Pancreas (tissue), 10 donors: ENCODE results near the gene CDH4. TPM values are rescaled to one million over a fixed set of nuclear protein-coding genes. Genes with fewer than 3 reads are reported as not detected.
A peak's percentile ranks its signal among the peaks of the same experiment; 100 is the strongest.

Experiments used
- ATAC-seq, 4 donors: fragments of 200-7000 bp; cut with Tn5 transposase; one replicate each; pipeline versions ENCODE4 v1.8.0 to v1.9.1; 2020; ENCODE audit warnings: mild to moderate bottlenecking in 4 of 4, moderate library complexity in 4 of 4
- DNase-seq, 6 donors: peaks; one replicate each; pipeline ENCODE4 v3.0.0-alpha.2; 2020
- FAIRE-seq: peaks from 2 replicates; lab custom pipeline; 2012; peaks lifted over from hg19 to GRCh38; lab: Jason Lieb, UNC
- H3K27ac ChIP-seq, 4 donors: fragments of 200-600 bp; sonication (generic); 1 replicate in 3 of 4; 2 replicates in 1 of 4; pipeline versions ENCODE4 v1.5.0 to v1.8.0; 2020
- H3K27me3 ChIP-seq, 4 donors: fragments of 200-600 bp; one replicate each; pipeline ENCODE4 v1.8.0; 2021
- H3K36me3 ChIP-seq, 3 donors: fragments of 200-600 bp; sonication (generic) in 1 of 3; one replicate each; pipeline versions ENCODE4 v1.5.0 to v1.8.0; 2020 to 2021
- H3K4me1 ChIP-seq, 3 donors: fragments of 200-600 bp; one replicate each; pipeline ENCODE4 v1.8.0; 2021
- H3K4me3 ChIP-seq, 4 donors: fragments of 200-600 bp; sonication (generic) in 2 of 4; one replicate each; pipeline versions ENCODE4 v1.5.0 to v1.8.0; 2020 to 2021
- H3K9me3 ChIP-seq, 4 donors: fragments of 200-600 bp; one replicate each; pipeline ENCODE4 v1.8.0; 2021
- WGBS, 2 donors: extraction: QIAGEN DNeasy Blood & Tissue Kit; methylation state at CpG; one replicate each; pipeline ENCODE4 v1.1.7; 2013; 5-methylcytosine and 5-hydroxymethylcytosine counted together
- intact Hi-C, 3 donors: fragments of 100-400 bp; cut with DNase I; formaldehyde crosslinking; loops; one replicate each; pipeline versions ENCODE4 v1.11.1 to v1.14.2; 2022
- polyA plus RNA-seq, 2 donors: library from polyadenylated mRNA; stranded (reverse); fragments of 200-250 nt; gene quantifications; one replicate each; pipeline ENCODE4 v1.2.3, GENCODE V29; 2013
- total RNA-seq, 6 donors: library from RNA; stranded (reverse); fragmentation: NEBNext Ultra II Directional in 4 of 6; extraction: Animal tissue kit (Norgen Biotek cat#: 25700) in 4 of 6; gene quantifications; one replicate each; pipeline versions ENCODE4 v1.2.1 to v1.2.4, GENCODE V29; 2021 to 2023
- TF ChIP-seq, protein P1 (sequence below), 4 donors: fragments of 200-600 bp; sonication (generic) in 3 of 4; IDR thresholded peaks; one replicate each; pipeline versions ENCODE4 v1.5.0 to v1.8.0; 2021; ENCODE audit warnings: antibody characterized with exemption in 4 of 4
- donor health status: healthy with polysubstance abuse.
- donor health status: DM: no; HTN: no; CAD: no; lungs with moderate emphysema.
- donor health status: DM: no; HTN: no; CAD: no.
- donor health status: control.
- donor health status: control.
- donor health status: Bipolar disorder and iron deficiency.
- donor health status: DM: yes; HTN: yes; CAD: no.
- donor health status: DM: no; HTN: no; CAD: no.
- donor health status: DM: no; HTN: no; CAD: no.
- donor health status: DM: yes; HTN: yes; CAD: no.

Gene CDH4
- total and polyA plus RNA-seq, 8 donors: 0.04 to 1.4 (median 0.27) TPM

- no peaks in the 10 kb centered on the region for H3K9me3 ChIP-seq
- no peak for FAIRE-seq
- H3K4me1 ChIP-seq: no peaks in the 10 kb centered on the region
- peak in 1 of 6 donors; percentile 39 for DNase-seq
- ATAC-seq: no peak
- no peak overlapping the region for H3K4me3 ChIP-seq
- intact Hi-C loops: no loop called here
- H3K27ac ChIP-seq: no peak overlapping the region
- TF ChIP-seq, protein P1, sequence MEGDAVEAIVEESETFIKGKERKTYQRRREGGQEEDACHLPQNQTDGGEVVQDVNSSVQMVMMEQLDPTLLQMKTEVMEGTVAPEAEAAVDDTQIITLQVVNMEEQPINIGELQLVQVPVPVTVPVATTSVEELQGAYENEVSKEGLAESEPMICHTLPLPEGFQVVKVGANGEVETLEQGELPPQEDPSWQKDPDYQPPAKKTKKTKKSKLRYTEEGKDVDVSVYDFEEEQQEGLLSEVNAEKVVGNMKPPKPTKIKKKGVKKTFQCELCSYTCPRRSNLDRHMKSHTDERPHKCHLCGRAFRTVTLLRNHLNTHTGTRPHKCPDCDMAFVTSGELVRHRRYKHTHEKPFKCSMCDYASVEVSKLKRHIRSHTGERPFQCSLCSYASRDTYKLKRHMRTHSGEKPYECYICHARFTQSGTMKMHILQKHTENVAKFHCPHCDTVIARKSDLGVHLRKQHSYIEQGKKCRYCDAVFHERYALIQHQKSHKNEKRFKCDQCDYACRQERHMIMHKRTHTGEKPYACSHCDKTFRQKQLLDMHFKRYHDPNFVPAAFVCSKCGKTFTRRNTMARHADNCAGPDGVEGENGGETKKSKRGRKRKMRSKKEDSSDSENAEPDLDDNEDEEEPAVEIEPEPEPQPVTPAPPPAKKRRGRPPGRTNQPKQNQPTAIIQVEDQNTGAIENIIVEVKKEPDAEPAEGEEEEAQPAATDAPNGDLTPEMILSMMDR (IDR thresholded peaks at IDR 0.05): no peak
- no peaks in the 10 kb centered on the region for H3K36me3 ChIP-seq
- 86% methylated on average over 12 of the region's 12 CpGs for WGBS, 2 donors
- H3K27me3 ChIP-seq: no peaks in the 10 kb centered on the region
These were observed 666.5 kb downstream of the CDH4 start for GRCh38 chr20:61918548-61918947.

GRCh38 chr20:61919239-61919638 lies 667.2 kb downstream of the CDH4 start:
- H3K4me3 ChIP-seq: no peak overlapping the region
- H3K36me3 ChIP-seq: no peaks in the 10 kb centered on the region
- WGBS, 2 donors: 73 to 76% methylated on average over 6 of the region's 6 CpGs
- H3K9me3 ChIP-seq: no peaks in the 10 kb centered on the region
- intact Hi-C loops: no loop called here
- H3K27ac ChIP-seq: no peak overlapping the region
- peak in 1 of 6 donors; percentile 18 for DNase-seq
- H3K27me3 ChIP-seq: no peaks in the 10 kb centered on the region
- no peak for ATAC-seq
- H3K4me1 ChIP-seq: no peaks in the 10 kb centered on the region
- TF ChIP-seq, protein P1 (IDR thresholded peaks at IDR 0.05): no peak
- no peak for FAIRE-seq

DNA sequence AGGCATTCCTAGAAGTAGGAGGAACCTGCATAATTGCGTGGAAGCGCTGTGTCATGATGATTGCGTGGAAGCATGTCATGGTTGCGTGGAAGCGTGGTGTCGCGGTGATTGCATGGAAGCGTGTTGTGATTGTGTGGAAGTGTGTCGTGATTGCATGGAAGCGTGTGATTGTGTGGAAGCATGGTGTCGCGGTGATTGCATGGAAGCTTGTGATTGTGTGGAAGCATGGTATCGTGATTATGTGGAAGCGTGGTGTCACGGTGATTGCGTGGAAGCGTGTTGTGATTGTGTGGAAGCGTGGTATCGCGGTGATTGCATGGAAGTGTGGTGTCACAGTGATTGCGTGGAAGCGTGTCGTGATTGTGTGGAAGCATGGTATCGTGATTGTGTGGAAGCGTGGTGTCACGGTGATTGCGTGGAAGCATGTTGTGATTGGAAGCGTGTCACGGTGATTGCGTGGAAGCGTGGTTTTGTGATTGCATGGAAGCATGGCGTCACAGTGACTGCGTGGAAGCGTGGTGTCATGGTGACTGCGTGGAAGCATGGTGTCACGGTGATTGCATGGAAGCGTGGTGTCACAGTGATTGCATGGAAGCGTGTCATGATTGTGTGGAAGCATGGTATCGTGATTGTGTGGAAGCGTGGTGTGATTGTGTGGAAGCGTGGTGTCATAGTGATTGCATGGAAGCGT lies 667.8 kb downstream of the CDH4 start:
- no peak overlapping the region for H3K4me3 ChIP-seq
- H3K27me3 ChIP-seq: no peaks in the 10 kb centered on the region
- intact Hi-C loops: no loop called here
- no peak overlapping the region for H3K27ac ChIP-seq
- ATAC-seq (no peak), DNase-seq (peak in 1 of 6 donors; percentile 1), FAIRE-seq (no peak)
- H3K36me3 ChIP-seq: no peaks in the 10 kb centered on the region
- no peaks in the 10 kb centered on the region for H3K9me3 ChIP-seq
- TF ChIP-seq, protein P1 (IDR thresholded peaks at IDR 0.05): no peak
- WGBS, 2 donors: 84% methylated on average over 42 of the region's 42 CpGs
- H3K4me1 ChIP-seq: no peaks in the 10 kb centered on the region

DNA sequence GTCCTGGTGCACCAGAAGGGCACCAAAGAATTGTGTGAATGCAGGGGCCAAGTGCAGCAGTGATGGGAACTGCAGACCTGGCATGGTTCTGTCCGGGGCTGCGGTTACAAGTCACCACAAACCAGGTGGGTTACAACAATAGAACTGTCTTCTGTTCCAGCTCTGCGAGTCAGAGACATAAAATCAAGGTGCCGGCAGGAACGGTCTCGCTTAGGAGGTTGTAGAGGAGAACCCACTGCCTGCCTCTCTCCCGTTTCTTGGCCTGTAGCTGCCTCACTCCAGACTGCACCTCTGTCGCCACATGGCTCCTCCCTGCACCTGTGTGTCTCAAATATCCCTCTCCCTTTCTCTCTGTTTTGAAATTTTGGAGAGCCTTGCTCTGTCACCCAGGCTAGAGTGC lies 670.4 kb downstream of the CDH4 start:
- Histone ChIP-seq H3K9me3 (no peaks in the 10 kb centered on the region), H3K4me1 (no peaks in the 10 kb centered on the region), H3K36me3 (no peaks in the 10 kb centered on the region), H3K27me3 (no peaks in the 10 kb centered on the region), H3K27ac (no peak overlapping the region), H3K4me3 (no peak overlapping the region)
- FAIRE-seq (no peak), DNase-seq (peak in 1 of 6 donors; percentile 10), ATAC-seq (no peak)
- intact Hi-C loops: no loop called here
- 62 to 75% methylated on average over 8 of the region's 8 CpGs for WGBS, 2 donors
- TF ChIP-seq, protein P1 (IDR thresholded peaks at IDR 0.05): no peak

DNA sequence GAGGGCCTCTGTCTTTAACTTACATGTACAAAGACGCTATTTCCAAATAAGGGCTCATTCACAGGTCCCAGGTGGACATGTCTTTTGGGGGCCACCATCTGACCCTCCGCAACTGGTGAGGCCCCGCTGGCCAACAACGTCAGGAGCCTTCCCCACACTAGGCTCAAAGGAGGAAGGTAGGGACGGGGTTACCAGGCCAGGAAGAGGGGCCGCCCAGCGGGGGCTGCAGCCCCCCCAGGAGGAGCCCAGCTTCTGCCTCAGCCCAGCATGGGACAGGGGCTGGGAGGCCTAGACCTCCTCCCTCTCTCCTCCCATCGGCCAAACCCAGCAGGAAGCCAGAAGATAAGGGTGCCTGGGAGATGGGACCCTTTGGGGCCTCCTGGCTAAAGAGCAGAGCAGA lies 670.9 kb downstream of the CDH4 start:
- FAIRE-seq (no peak), ATAC-seq (no peak), DNase-seq (peak in 1 of 6 donors; percentile 27)
- TF ChIP-seq, protein P1 (IDR thresholded peaks at IDR 0.05): no peak
- Histone ChIP-seq H3K4me1 (no peaks in the 10 kb centered on the region), H3K4me3 (no peak overlapping the region), H3K9me3 (no peaks in the 10 kb centered on the region), H3K36me3 (no peaks in the 10 kb centered on the region), H3K27me3 (no peaks in the 10 kb centered on the region), H3K27ac (no peak overlapping the region)
- WGBS, 2 donors: 62 to 80% methylated on average over 8 of the region's 8 CpGs
- intact Hi-C loops: no loop called here
